ENCODE measurements around the gene APMAP. TPM values are rescaled to one million over a fixed set of nuclear protein-coding genes. Genes with fewer than 3 reads are reported as not detected.

APMAP gene
- total and polyA plus RNA-seq, 3 donors from 2014 or later: 92.3 to 135 (median 105) TPM

GRCh38 chr20:25013478-25014380 is 21.2 kb upstream of the APMAP start:
- Histone ChIP-seq H3K36me3 (ENCODE audit: low read depth, missing control alignments) (no peaks in the 10 kb centered on the region), H3K9me3 (no peaks in the 10 kb centered on the region), H3K4me3 (no peak overlapping the region), H3K27me3 (no peaks in the 10 kb centered on the region), H3K4me1 (no peaks in the 10 kb centered on the region), H3K27ac (no peak overlapping the region)
- 89 to 91% methylated on average over 18 to 25 of the region's 25 CpGs for WGBS, 2 donors
- peak; percentile 9 for DNase-seq
- TF ChIP-seq CTCF (IDR thresholded peaks at IDR 0.05) (no peak), POLR2A (IDR thresholded peaks at IDR 0.05) (no peak)
- intact Hi-C loops (cut with DNase I; ENCODE audit: low total_unique reads): no loop called here

- no peaks in the 10 kb centered on the region for H3K36me3 ChIP-seq (ENCODE audit: low read depth, missing control alignments)
- TF ChIP-seq POLR2A (IDR thresholded peaks at IDR 0.05) (no peak), CTCF (IDR thresholded peaks at IDR 0.05) (no peak)
- WGBS, 2 donors: 93 to 94% methylated on average over 10 to 21 of the region's 21 CpGs
- H3K9me3 ChIP-seq: no peaks in the 10 kb centered on the region
- H3K27ac ChIP-seq: no peak overlapping the region
- no peak overlapping the region for H3K4me3 ChIP-seq
- peak; percentile 6 for DNase-seq
- no peaks in the 10 kb centered on the region for H3K27me3 ChIP-seq
- H3K4me1 ChIP-seq: no peaks in the 10 kb centered on the region
- intact Hi-C loops (cut with DNase I; ENCODE audit: low total_unique reads): no loop called here
Observed at GRCh38 chr20:25012616-25013189, 20.2 kb upstream of the APMAP start.

- intact Hi-C loops (cut with DNase I; ENCODE audit: low total_unique reads): no loop called here
Observed at GRCh38 chr20:25011831-25012241, 19.3 kb upstream of the APMAP start.

GRCh38 chr20:25011261-25011660 is 18.7 kb upstream of the APMAP start:
- Histone ChIP-seq H3K4me1 (no peaks in the 10 kb centered on the region), H3K27me3 (no peaks in the 10 kb centered on the region), H3K4me3 (no peak overlapping the region), H3K27ac (no peak overlapping the region), H3K9me3 (no peaks in the 10 kb centered on the region), H3K36me3 (ENCODE audit: low read depth, missing control alignments) (no peaks in the 10 kb centered on the region)
- intact Hi-C loops (cut with DNase I; ENCODE audit: low total_unique reads): no loop called here
- no peak for DNase-seq
- 90 to 91% methylated on average over 4 to 6 of the region's 6 CpGs for WGBS, 2 donors
- TF ChIP-seq CTCF (IDR thresholded peaks at IDR 0.05) (no peak), POLR2A (IDR thresholded peaks at IDR 0.05) (no peak)

More at GRCh38 chr20:25011831-25012241, 19.3 kb upstream of the APMAP start:
- H3K27ac ChIP-seq: no peak overlapping the region
- no peak for TF ChIP-seq POLR2A (IDR thresholded peaks at IDR 0.05)
- TF ChIP-seq CTCF (IDR thresholded peaks at IDR 0.05): no peak
- 84 to 86% methylated on average over 1 to 12 of the region's 12 CpGs for WGBS, 2 donors
- no peaks in the 10 kb centered on the region for H3K9me3 ChIP-seq
- H3K36me3 ChIP-seq (ENCODE audit: low read depth, missing control alignments): no peaks in the 10 kb centered on the region
- no peak for DNase-seq
- H3K4me3 ChIP-seq: no peak overlapping the region
- no peaks in the 10 kb centered on the region for H3K27me3 ChIP-seq
- H3K4me1 ChIP-seq: no peaks in the 10 kb centered on the region

Data from testis (tissue), 3 donors.